Forelimb muscle (tissue), 1 donor: Measurements from ENCODE around the gene FBLN2. TPM values are rescaled to one million over a fixed set of nuclear protein-coding genes. Genes with fewer than 3 reads are reported as not detected.
"Not testable (repeated sequence)": the region's sequence is repeated elsewhere in the genome, so short reads cannot be mapped to it uniquely, and the experiment has no call there.

ENCODE experiments used
- DNase-seq: peaks from one replicate; pipeline ENCODE4 v3.0.0-alpha.2; 2013; ENCODE audit warnings: low read depth
- polyA plus RNA-seq: library from polyadenylated mRNA; unstranded; fragments of 120-200 nt; gene quantifications from one replicate; pipeline ENCODE4 v1.2.1, GENCODE V29; 2013; ENCODE audit not compliant: insufficient read length

FBLN2 gene
- polyA plus RNA-seq, 1 donor: 35.1 TPM

- DNase-seq: no peak
Measured at GRCh38 chr3:13549623-13550422, 898 bp downstream of the FBLN2 start.

- DNase-seq: no peak
Measured at GRCh38 chr3:13550423-13550690, 1.4 kb downstream of the FBLN2 start.

- no peak for DNase-seq
Measured at GRCh38 chr3:13550791-13551360, 2.0 kb downstream of the FBLN2 start.

GRCh38 chr3:13552857-13553652 is 4.1 kb downstream of the FBLN2 start:
- DNase-seq: no peak

GRCh38 chr3:13553686-13554085 is 4.8 kb downstream of the FBLN2 start:
- DNase-seq: no peak

- DNase-seq: no peak
Measured at GRCh38 chr3:13555753-13556152, 6.8 kb downstream of the FBLN2 start.

- DNase-seq: no peak
Measured at GRCh38 chr3:13556207-13556606, 7.3 kb downstream of the FBLN2 start.

- no peak for DNase-seq
Measured at GRCh38 chr3:13556917-13557316, 8.0 kb downstream of the FBLN2 start.

- no peak for DNase-seq
Measured at GRCh38 chr3:13557417-13557816, 8.5 kb downstream of the FBLN2 start.

- no peak for DNase-seq
Measured at GRCh38 chr3:13557926-13558325, 9.0 kb downstream of the FBLN2 start.

- no peak for DNase-seq
Measured at GRCh38 chr3:13558651-13559050, 9.7 kb downstream of the FBLN2 start.

GRCh38 chr3:13559764-13560525 is 11.0 kb downstream of the FBLN2 start:
- DNase-seq: no peak

- DNase-seq: no peak
Measured at GRCh38 chr3:13561376-13561775, 12.5 kb downstream of the FBLN2 start.

- DNase-seq: no peak
Measured at GRCh38 chr3:13561967-13562366, 13.0 kb downstream of the FBLN2 start.

- not testable (repeated sequence) for DNase-seq
Measured at GRCh38 chr3:13562421-13562820, 13.5 kb downstream of the FBLN2 start.

GRCh38 chr3:13563321-13563720 is 14.4 kb downstream of the FBLN2 start:
- DNase-seq: no peak

- DNase-seq: no peak
Measured at GRCh38 chr3:13563911-13564310, 15.0 kb downstream of the FBLN2 start.

- no peak for DNase-seq
Measured at GRCh38 chr3:13564751-13565560, 16.0 kb downstream of the FBLN2 start.

- DNase-seq: no peak
Measured at GRCh38 chr3:13565581-13566452, 16.9 kb downstream of the FBLN2 start.

- DNase-seq: no peak
Measured at GRCh38 chr3:13566453-13566748, 17.5 kb downstream of the FBLN2 start.
